Stimulated activated CD4-positive, alpha-beta T cell treated with anti-CD3 and anti-CD28 coated beads, Interleukin-2, amount 100 ng/mL, for 4 hours (primary cell): ENCODE data around the gene DUT.
"Not testable (repeated sequence)": the region's sequence is repeated elsewhere in the genome, so short reads cannot be mapped to it uniquely, and the experiment has no call there.

Experiments used
- DNase-seq: peaks from one replicate; pipeline ENCODE4 v3.0.0-alpha.2; 2020; ENCODE audit warnings: low read depth

DUT gene

DNA sequence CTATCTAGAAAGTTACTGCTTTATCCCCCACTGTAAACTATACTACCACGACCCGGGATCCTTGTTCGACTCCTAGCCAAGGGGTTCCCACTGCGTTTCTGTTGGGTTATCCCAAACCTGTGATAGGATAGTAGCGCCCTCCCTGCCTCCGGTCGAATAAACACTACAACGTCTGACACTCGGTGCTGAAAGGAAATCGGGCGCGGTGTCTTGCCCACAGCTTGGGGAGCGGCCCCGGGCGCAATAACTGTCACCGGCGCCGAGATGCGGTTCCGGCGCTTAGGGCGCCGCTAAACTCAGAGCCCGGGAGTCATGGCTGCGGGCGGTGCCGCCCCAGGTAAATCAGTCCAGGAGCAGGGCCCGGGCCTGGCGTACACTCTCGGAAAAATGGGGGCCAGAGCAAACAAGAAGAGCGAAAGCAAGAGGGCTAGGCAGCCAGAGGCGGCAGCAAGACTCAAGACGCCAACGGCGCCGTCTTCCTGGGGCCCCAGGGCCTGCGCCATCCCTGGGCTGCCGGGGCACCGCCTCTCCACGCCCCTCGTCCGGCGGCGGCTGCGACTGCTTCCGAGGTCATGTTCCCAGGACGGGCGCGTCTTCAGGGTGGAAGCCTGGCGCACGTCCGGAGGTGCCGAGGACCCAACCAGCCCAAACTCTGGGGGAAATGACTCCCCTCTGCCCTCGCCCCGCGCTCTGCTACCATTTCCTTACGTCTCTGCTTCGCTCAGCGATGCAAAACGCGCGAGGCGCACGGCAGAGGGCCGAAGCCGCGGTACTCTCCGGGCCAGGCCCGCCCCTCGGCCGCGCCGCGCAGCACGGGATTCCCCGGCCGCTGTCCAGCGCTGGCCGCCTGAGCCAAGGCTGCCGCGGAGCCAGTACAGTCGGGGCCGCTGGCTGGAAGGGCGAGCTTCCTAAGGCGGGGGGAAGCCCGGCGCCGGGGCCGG lies at the start of gene DUT:
DUT (plus strand) TSS at position 575 of the 941 bp plus-strand sequence; CDS start at position 662, 87 bp downstream.
- DNase-seq = peak; percentile 61

DNA sequence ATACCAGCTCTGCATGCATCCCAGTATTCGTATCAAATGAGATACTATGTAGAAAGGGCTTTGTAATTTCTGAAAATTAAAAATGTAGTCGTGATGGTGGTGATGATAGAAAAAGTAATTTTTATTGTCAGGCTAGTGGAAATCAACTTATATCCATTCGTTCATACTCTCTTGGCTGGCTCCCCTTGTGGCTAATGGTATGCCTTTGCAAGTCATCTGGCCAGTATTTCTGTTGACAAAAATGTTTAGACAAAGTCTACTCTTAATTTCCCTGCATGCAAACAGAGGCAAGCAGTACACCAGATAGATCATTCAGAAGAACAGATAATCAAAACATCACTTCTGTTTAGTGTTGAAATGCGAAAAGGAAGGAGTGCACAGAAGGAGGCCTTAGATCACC lies 49.6 kb upstream of the DUT start:
- DNase-seq = no peak

- DNase-seq = no peak
Measured at GRCh38 chr15:48282216-48282615, 49.0 kb upstream of the DUT start.

DNA sequence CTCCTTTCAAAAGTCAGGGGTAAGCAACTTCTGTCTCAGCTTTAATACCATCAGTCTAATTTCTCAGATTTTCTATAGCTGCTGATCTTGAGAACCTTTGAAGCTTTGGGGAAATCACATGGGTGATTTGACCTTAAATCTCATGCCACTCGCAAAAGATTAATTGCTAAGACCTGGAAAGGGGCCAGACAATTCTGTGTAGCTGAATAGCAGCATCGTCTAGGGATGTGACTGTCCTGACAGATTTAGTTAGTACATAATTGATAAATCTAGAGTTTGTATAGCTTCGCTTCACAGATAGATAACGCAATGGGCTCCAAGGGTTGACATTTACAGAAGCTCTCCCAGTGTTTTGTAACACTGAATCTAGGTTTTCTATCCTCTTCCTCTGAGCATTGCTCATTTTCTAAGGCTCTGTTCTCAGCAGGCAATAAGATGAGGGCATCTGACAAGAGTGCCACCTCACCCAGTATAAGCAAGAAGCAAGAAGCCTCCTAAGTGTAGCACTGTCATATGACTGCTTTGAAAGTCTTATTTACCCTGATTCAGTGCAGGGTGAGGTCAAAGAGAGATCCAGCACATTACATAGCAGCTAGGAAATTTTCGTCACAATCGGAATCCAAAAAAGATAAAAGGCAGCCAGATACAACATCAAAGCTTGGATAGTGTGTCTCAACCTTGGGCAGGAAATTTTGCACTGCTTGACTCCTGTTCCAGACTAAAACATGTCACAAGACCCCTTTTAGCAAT lies 47.7 kb upstream of the DUT start:
- no peak for DNase-seq

GRCh38 chr15:48285329-48286214 lies 45.7 kb upstream of the DUT start:
- DNase-seq = peak; percentile 9

GRCh38 chr15:48289628-48290027 lies 41.6 kb upstream of the DUT start:
- no peak for DNase-seq

DNA sequence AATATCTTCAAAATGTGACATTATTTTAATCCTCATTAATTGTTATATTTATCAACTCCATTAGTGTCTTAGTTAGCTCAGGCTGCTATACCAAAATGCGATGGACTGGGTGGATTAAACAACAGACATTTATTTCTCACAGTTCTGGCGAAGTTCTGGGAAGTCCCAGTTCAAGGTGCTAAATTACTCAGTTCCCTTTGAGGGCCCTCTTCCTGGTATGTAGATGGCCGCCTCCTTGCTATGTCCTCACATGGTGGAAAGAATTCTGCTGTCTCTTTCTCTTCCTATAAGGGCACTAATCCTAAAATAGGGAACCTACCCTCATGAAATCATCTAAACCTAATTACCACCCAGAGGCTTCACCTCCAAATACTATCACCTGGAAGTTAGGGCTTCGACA lies 38.8 kb upstream of the DUT start:
- no peak for DNase-seq

DNA sequence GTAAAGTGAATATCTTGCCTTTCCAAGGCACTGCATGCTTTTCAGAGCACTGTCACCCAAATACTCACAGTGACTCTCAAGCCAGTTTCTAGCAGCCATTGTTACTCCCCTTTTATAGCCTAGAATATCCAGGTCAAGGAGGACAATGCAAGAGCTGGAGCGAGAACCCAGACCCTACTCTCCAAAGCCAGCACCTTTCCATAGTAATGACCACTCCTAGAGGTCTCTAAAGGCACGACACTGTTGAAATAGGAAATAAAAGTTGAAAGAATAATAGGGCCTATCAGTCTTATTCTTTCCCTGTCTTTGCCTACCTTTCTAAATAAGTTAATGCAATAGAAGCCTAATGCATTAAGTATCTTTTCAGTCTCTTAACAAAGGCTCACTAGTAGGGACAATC lies 33.6 kb upstream of the DUT start:
- DNase-seq = no peak

- no peak for DNase-seq
Measured at GRCh38 chr15:48298914-48299313, 32.3 kb upstream of the DUT start.

- no peak for DNase-seq
Measured at GRCh38 chr15:48300038-48300437, 31.2 kb upstream of the DUT start.

DNA sequence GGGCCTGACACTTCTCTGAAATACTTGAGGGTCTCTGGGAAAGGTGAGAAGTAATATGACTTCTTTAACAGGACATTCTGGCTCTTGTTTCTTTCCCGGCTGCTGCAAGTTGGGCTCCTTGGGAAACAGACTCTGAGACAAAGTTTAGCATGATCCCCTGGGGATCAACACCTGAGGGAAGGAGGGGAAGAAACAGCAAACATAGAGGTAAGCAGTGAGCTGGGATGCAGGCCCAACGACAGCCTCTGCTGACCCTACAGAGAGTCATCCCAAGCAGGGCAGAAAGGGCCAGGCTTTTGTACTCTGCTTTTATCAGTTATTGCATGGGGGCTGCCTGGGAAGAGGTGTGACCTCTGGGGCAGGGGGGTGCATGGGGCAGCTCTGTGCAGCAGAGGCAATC lies 26.8 kb upstream of the DUT start:
- DNase-seq = no peak

DNA sequence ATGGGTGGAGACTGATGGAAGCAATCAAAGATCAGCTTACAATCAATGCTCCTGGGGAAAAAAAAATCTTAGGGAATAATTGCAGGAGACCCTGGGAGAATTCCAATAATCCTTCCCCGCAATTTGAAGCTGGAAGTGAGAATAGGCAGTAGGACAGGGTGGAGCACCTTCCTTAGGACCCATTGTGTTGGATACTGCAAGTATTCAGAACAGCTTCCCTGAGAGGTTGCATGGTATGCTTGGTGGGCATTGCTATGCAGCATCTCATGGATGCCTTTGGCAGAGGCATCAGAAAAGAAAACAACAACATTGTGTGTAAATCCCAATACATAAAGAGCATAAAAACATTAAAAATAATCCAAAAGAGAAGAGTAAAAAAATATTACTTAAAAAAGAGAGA lies 24.6 kb upstream of the DUT start:
- no peak for DNase-seq

DNA sequence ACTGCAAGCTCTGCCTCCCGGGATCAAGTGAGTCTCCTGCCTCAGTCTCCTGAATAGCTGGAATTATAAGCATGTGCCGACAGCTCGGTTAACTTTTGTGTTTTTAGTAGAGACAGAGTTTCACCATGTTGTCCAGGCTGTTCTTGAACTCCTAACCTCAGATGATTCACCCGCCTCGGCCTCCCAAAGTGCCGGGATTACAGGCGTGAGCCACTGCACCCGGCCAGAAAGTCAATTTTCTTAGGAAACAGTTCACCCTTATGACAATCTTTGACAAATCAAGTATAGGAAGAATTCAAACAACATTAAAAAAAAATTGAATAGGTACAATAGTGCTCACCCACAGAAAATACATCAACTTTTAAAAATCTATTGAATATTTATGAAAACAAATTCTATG lies 23.6 kb upstream of the DUT start:
- DNase-seq = no peak

GRCh38 chr15:48309740-48310139 lies 21.5 kb upstream of the DUT start:
- no peak for DNase-seq

DNA sequence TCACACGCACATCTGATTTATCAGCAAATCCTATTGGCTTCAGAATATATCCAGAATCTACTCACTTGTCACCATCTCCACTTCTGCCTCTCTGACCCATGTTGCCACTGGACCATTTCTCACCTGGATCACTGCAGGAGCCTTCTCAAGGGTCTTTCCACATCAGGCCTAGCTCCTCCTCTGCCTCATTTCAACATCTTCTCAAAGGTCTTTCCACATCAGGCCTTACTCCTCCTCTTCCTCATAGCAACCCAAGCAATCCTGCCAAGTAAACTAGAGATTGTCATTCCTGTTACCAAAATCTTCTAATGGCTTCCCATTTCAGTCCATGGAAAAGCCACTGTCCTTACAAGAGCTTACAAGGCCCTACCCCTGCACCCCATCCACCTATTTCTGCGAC lies 18.0 kb upstream of the DUT start:
- DNase-seq = no peak

- DNase-seq = no peak
Measured at GRCh38 chr15:48315041-48315440, 16.2 kb upstream of the DUT start.

DNA sequence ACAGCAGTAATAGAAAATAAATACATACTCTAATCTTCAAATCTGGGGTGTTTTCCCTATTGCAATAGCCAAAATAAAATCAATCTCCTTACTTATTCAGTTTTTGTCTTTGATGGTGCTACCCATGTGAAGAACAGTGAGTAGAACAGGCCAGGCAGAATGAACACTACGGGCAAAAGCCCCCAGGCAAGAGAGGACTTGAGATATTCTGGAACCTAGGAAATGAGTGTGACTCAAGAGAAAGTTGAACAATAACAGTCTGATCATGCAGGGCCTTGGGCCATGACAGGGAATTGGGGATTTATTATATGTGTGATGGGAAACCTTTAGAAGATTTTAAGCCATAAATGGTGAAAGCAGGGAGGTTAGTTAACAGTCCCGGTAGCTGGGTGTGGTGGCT lies 14.0 kb upstream of the DUT start:
- DNase-seq = no peak

DNA sequence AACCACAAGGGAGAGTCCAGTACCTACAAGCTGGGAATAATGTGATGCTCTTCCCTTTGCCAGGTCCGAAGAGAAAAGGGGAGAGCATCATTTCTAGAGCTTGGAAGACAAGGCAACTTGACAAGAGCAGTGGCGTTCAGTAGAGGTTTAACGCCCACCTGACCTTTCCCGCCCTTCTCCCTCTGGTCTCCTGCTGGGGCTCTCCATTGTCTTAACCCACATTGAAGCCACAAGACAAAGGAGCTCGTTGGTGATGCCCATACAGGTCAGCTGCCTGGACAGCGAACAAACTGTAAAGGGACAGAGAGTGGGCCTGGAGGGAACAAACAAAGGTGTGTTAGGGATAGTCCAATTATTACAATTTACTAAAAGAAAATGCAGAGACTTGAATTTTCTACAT lies 13.1 kb upstream of the DUT start:
- no peak for DNase-seq

- DNase-seq = no peak
Measured at GRCh38 chr15:48323294-48323693, 7.9 kb upstream of the DUT start.

- DNase-seq = no peak
Measured at GRCh38 chr15:48324949-48325348, 6.3 kb upstream of the DUT start.

DNA sequence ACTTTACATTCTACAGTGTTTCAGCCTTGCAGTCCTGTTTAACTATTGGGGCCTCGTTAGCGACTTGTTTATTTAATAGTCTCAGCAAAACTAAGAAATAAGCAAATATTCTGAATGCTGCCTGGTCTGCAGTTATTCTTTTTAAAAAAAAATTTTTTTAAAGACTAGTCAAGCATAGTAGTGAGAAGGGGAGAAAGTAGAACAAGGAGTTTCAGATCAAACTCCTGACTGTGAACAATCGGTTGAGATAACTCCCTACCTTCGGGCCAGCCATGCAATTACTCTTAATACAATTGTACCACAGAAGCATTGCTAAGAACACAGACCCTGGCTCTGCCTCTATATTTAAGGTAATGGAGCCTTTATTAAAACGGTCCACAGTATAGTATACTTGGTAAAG lies 5.8 kb upstream of the DUT start:
- no peak for DNase-seq

- DNase-seq = not testable (repeated sequence)
Measured at GRCh38 chr15:48326180-48326579, 5.0 kb upstream of the DUT start.
